ENCODE data around the gene TTLL3. TPM values are rescaled to one million over a fixed set of nuclear protein-coding genes. Genes with fewer than 3 reads are reported as not detected.

Gene TTLL3
- total and polyA plus RNA-seq, 2 of the 8 experiments (the other 6 are each of a cell fraction or from before 2014, with no cell fraction given): 5.9 to 8.9 TPM

GRCh38 chr3:9780910-9781309, 29.2 kb upstream of the TTLL3 start:
- Histone ChIP-seq H3K4me2 (ENCODE audit: insufficient read depth in 1 of 2, low read depth in 2 of 2, low read length in 2 of 2) (no peak overlapping the region), H3K23ac (ENCODE audit: insufficient read length) (no peak overlapping the region), H3K9ac (replicated peaks in 1 of 4; ENCODE audit: extremely low read depth in 1 of 4, low read depth in 3 of 4, low read length in 3 of 4) (no peak overlapping the region), H2BK5ac (ENCODE audit: low read depth, low read length) (no peak overlapping the region), H3K4me1 (replicated peaks in 1 of 4; ENCODE audit: control insufficient read depth in 3 of 4, insufficient read depth in 4 of 4, low read length in 3 of 4) (no peaks in the 10 kb centered on the region), H2BK15ac (ENCODE audit: low read length) (no peak overlapping the region), H2BK120ac (replicated peaks; ENCODE audit: low read depth, low read length) (no peak overlapping the region), H3K18ac (ENCODE audit: extremely low read depth, low read length) (no peak overlapping the region), H4K20me1 (replicated peaks in 1 of 2; ENCODE audit: control insufficient read depth in 1 of 2, insufficient read depth in 2 of 2, low read length in 2 of 2) (no peaks in the 10 kb centered on the region), H2AK5ac (ENCODE audit: low read depth, low read length) (no peak overlapping the region), H3K4ac (replicated peaks; ENCODE audit: insufficient read length, low read depth, low read length) (no peak overlapping the region), H2BK20ac (ENCODE audit: low read length) (no peak overlapping the region), H3K27ac (ENCODE audit: low read depth, low read length) (no peak overlapping the region), H3K79me1 (ENCODE audit: low read depth, low read length) (no peaks in the 10 kb centered on the region), H3K27me3 (replicated peaks in 1 of 4; ENCODE audit: control insufficient read depth in 3 of 4, extremely low read depth in 1 of 4, insufficient read depth in 3 of 4, low read length in 3 of 4) (peaks cover 0 to 3% (median 0%) of the 10 kb centered on the region in 4 experiments; a peak in 1 of 7 replicates), H3K14ac (ENCODE audit: insufficient read length) (no peak overlapping the region), H3K23me2 (ENCODE audit: low read depth, low read length) (no peaks in the 10 kb centered on the region; the same call in 1 of the 2 replicates), H3K56ac (replicated peaks; ENCODE audit: insufficient read length, low read depth, low read length) (no peak overlapping the region), H3K79me2 (ENCODE audit: control insufficient read depth in 1 of 2, insufficient read depth in 2 of 2, low read length in 2 of 2) (no peaks in the 10 kb centered on the region), H3K9me3 (ENCODE audit: insufficient read depth in 2 of 2, low read depth in 1 of 2, low read length in 1 of 2) (no peaks in the 10 kb centered on the region), H3K36me3 (ENCODE audit: control insufficient read depth in 2 of 4, insufficient read depth in 4 of 4, low read length in 3 of 4) (peaks cover 4 to 35% (median 23%) of the 10 kb centered on the region in 4 experiments), H2AFZ (ENCODE audit: low read length) (no peak overlapping the region), H4K8ac (ENCODE audit: extremely low read depth, insufficient read depth, low read length) (no peak overlapping the region), H2BK12ac (ENCODE audit: low read depth, low read length) (no peak overlapping the region), H4K5ac (ENCODE audit: insufficient read length, low read depth, low read length) (no peak overlapping the region), H4K91ac (replicated peaks; ENCODE audit: insufficient read length, low read length) (no peak overlapping the region), H3K4me3 (ENCODE audit: extremely low read depth in 1 of 4, insufficient read depth in 2 of 4, low read depth in 3 of 4, low read length in 4 of 4) (no peak overlapping the region)
- ChIA-PET CTCF (ENCODE audit: partially characterized antibody) (interaction anchor here (0.6 to 3.9 kb wide), 3 partner anchors 10 to 224 kb away, joined by 4 to 11 read pairs (median 6); no protein-coding TSS in a partner anchor), POLR2A (ENCODE audit: partially characterized antibody) (interaction anchor here (0.6 to 2.3 kb wide), 5 partner anchors 9 to 384 kb away, joined by 3 to 7 read pairs (median 3); no protein-coding TSS in a partner anchor)
- 90% methylated on average over 4 of the region's 4 CpGs; no CpG with 5 or more reads in 1 of the 2 experiments for WGBS, 2 experiments (ENCODE audit: extremely low coverage in 1 of 2, insufficient coverage in 1 of 2, insufficient read length in 1 of 2, insufficient replicate concordance in 2 of 2, low coverage in 1 of 2, low lambda C conversion rate in 2 of 2, missing lambda C conversion rate in 1 of 2)
- FAIRE-seq (no peak), DNase-seq (ENCODE audit: low read depth in 1 of 2, low spot score in 2 of 2) (no peak)
- TF ChIP-seq PHF8 (conservative IDR thresholded peaks at IDR 0.05; ENCODE audit: low read depth, low read length): no peak
- TF ChIP-seq RXRA (IDR thresholded peaks at IDR 0.05; ENCODE audit: insufficient read depth, low read depth, low read length): no peak
- TF ChIP-seq KDM5A (IDR thresholded peaks at IDR 0.05; ENCODE audit: low read length): no peak
- no peak for TF ChIP-seq SUZ12 (IDR thresholded peaks at IDR 0.05; ENCODE audit: low read length)
- no peak for TF ChIP-seq BRCA1 (IDR thresholded peaks at IDR 0.05; ENCODE audit: low read depth, low read length)
- TF ChIP-seq YY1 (IDR thresholded peaks at IDR 0.05; ENCODE audit: low read depth, low read length): no peak
- no peak for TF ChIP-seq KDM1A (IDR thresholded peaks at IDR 0.05; ENCODE audit: borderline replicate concordance, low read length)

All from H1 (cell line).